Panc1 (cell line): ENCODE measurements around the gene ENPP6. TPM values are rescaled to one million over a fixed set of nuclear protein-coding genes. Genes with fewer than 3 reads are reported as not detected.

ENCODE experiments used
- ATAC-seq: fragments of 200-7000 bp; cut with Tn5 transposase; 2 replicates; pipeline ENCODE4 v1.9.1; 2020; ENCODE audit warnings: mild to moderate bottlenecking, moderate library complexity
- BruUV-seq: library from RNA; stranded (reverse); fragments of 400-500 nt; replicated peaks from 2 replicates; lab custom pipeline; 2021; lab: Mats Ljungman, UMichigan
- CTCF ChIA-PET: fragments of 300-600 bp; sonication (Branson Sonifier 250); formaldehyde crosslinking; loops from one replicate; lab custom pipeline; 2022; ENCODE audit warnings: antibody characterized with exemption; lab: Charles Lee
- POLR2A ChIA-PET: fragments of 300-600 bp; sonication (Branson Sonifier 250); formaldehyde crosslinking; loops from one replicate; lab custom pipeline; 2022; ENCODE audit warnings: antibody characterized with exemption; lab: Charles Lee
- DNase-seq: peaks from one replicate; pipeline ENCODE4 v3.0.0-alpha.2; 2010; ENCODE audit warnings: low read depth, low spot score
- H3K27ac ChIP-seq: 2 replicates; pipeline ENCODE4 v1.5.1; 2011; ENCODE audit warnings: mild to moderate bottlenecking, low read length, inconsistent platforms
- H3K27me3 ChIP-seq: fragments of 200-500 bp; sonication (Bioruptor generic); 2 replicates; pipeline ENCODE4 v1.6.0; 2014; ENCODE audit warnings: low read length, inconsistent platforms; ENCODE audit not compliant: control insufficient read depth, insufficient read depth
- H3K36me3 ChIP-seq: fragments of 200-500 bp; sonication (Bioruptor generic); 2 replicates; pipeline ENCODE4 v1.5.1; 2014; ENCODE audit warnings: inconsistent platforms, mild to moderate bottlenecking, low read length, moderate library complexity; ENCODE audit not compliant: control insufficient read depth, insufficient read depth
- H3K4me1 ChIP-seq: 2 replicates; pipeline ENCODE4 v1.5.1; 2011; ENCODE audit warnings: inconsistent platforms, mild to moderate bottlenecking, low read length, moderate library complexity; ENCODE audit not compliant: control insufficient read depth, insufficient read depth
- H3K4me3 ChIP-seq, 2 experiments: 2 replicates each; pipeline ENCODE4 v1.5.1; 2011 to 2012; ENCODE audit warnings: low read depth in 2 of 2, low read length in 2 of 2, mild to moderate bottlenecking in 2 of 2, inconsistent platforms in 1 of 2, moderate library complexity in 1 of 2
- H3K9me3 ChIP-seq: fragments of 200-500 bp; sonication (Bioruptor generic); 2 replicates; pipeline ENCODE4 v1.5.1; 2014; ENCODE audit warnings: low read depth, mild to moderate bottlenecking, inconsistent platforms, low read length, moderate library complexity; ENCODE audit not compliant: control insufficient read depth, insufficient read depth
- POLR2AphosphoS5 ChIP-seq: IDR thresholded peaks from 2 replicates; pipeline ENCODE4 v1.6.1; 2012; ENCODE audit warnings: mild to moderate bottlenecking, low read depth, low read length, moderate library complexity
- SIN3A ChIP-seq: IDR thresholded peaks from 2 replicates; pipeline ENCODE4 v1.6.1; 2012; ENCODE audit warnings: low read depth, mild to moderate bottlenecking, low read length, moderate library complexity, borderline replicate concordance; ENCODE audit not compliant: insufficient read depth
- TCF7L2 ChIP-seq: IDR thresholded peaks from 2 replicates; pipeline ENCODE4 v1.6.1; 2011; ENCODE audit warnings: mild to moderate bottlenecking, low read depth, low read length, inconsistent platforms
- in situ Hi-C: cut with HindIII; loops from 2 replicates; pipeline ENCODE4 v1.10.0; 2016; ENCODE audit warnings: low sequenced_read_pairs, low pct_unique_long_range_greater_than_20kb
- intact Hi-C: fragments of 100-400 bp; cut with micrococcal nuclease; formaldehyde crosslinking; loops from one replicate; pipeline ENCODE4 v1.10.0; 2022; ENCODE audit not compliant: unreplicated experiment
- total RNA-seq: library from RNA; stranded (reverse); gene quantifications from one replicate; pipeline ENCODE4 v1.2.1, GENCODE V29; 2021; ENCODE audit not compliant: unreplicated experiment
- TF ChIP-seq, protein P1 (sequence below), 2 experiments: IDR thresholded peaks; 2 replicates each; pipeline ENCODE4 v1.6.1; 2011 to 2012; ENCODE audit warnings: low read depth in 2 of 2, control low read depth in 1 of 2, low read length in 1 of 2, mild to moderate bottlenecking in 1 of 2, moderate library complexity in 1 of 2; ENCODE audit not compliant: insufficient read depth in 1 of 2
- TF ChIP-seq, protein P2 (sequence below): fragments of 450-650 bp; IDR thresholded peaks from 2 replicates; pipeline ENCODE4 v1.5.1; 2017; ENCODE audit warnings: mild to moderate bottlenecking

Gene ENPP6
- total RNA-seq, 1 experiment from 2014 or later: not detected

DNA sequence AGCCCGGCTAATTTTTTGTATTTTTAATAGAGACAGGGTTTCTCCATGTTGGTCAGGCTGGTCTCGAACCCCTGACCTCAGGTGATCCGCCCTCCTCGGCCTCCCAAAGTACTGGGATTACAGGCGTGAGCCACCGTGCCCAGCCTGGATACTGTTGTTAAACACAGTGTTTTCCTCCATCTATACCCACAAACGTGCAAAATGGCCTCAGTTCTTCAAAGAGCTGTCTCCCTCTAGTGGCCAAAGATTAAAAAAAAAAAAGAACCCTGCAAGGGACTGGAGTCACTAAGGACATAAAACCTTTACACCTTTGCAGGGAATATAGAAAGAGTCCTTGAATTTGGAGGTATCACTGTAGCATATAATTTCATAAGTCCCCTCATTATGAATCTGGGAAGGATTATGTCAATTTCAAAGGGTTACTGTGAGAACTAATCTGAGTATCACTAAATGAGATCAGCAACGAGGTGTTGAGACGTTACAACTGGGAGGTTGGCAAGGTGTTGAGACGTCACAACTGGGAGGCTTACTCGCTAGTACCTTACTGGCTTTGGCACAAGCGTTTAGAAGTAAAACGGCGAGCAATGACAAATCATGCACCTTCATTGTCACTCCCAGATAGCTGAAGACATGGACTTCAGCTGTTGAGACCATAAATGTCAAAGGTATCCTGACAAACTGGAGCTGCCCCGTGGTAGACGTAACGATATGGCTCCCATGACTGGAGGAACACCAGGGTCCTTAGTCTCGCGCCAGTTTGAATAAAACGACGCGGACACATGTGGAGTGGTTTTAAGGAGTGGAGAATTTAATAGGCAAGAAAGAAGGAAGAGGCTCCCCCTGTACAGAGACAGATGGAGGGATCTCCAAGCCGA is 33.4 kb upstream of the ENPP6 start:
- peak; percentile 72; the same call in 1 of the 2 replicates for ATAC-seq
- TF ChIP-seq, protein P1, sequence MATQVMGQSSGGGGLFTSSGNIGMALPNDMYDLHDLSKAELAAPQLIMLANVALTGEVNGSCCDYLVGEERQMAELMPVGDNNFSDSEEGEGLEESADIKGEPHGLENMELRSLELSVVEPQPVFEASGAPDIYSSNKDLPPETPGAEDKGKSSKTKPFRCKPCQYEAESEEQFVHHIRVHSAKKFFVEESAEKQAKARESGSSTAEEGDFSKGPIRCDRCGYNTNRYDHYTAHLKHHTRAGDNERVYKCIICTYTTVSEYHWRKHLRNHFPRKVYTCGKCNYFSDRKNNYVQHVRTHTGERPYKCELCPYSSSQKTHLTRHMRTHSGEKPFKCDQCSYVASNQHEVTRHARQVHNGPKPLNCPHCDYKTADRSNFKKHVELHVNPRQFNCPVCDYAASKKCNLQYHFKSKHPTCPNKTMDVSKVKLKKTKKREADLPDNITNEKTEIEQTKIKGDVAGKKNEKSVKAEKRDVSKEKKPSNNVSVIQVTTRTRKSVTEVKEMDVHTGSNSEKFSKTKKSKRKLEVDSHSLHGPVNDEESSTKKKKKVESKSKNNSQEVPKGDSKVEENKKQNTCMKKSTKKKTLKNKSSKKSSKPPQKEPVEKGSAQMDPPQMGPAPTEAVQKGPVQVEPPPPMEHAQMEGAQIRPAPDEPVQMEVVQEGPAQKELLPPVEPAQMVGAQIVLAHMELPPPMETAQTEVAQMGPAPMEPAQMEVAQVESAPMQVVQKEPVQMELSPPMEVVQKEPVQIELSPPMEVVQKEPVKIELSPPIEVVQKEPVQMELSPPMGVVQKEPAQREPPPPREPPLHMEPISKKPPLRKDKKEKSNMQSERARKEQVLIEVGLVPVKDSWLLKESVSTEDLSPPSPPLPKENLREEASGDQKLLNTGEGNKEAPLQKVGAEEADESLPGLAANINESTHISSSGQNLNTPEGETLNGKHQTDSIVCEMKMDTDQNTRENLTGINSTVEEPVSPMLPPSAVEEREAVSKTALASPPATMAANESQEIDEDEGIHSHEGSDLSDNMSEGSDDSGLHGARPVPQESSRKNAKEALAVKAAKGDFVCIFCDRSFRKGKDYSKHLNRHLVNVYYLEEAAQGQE (IDR thresholded peaks at IDR 0.05; ENCODE audit: insufficient read depth in 1 of 2, low read depth in 2 of 2, low read length in 1 of 2): no peak
- TF ChIP-seq, protein P2, sequence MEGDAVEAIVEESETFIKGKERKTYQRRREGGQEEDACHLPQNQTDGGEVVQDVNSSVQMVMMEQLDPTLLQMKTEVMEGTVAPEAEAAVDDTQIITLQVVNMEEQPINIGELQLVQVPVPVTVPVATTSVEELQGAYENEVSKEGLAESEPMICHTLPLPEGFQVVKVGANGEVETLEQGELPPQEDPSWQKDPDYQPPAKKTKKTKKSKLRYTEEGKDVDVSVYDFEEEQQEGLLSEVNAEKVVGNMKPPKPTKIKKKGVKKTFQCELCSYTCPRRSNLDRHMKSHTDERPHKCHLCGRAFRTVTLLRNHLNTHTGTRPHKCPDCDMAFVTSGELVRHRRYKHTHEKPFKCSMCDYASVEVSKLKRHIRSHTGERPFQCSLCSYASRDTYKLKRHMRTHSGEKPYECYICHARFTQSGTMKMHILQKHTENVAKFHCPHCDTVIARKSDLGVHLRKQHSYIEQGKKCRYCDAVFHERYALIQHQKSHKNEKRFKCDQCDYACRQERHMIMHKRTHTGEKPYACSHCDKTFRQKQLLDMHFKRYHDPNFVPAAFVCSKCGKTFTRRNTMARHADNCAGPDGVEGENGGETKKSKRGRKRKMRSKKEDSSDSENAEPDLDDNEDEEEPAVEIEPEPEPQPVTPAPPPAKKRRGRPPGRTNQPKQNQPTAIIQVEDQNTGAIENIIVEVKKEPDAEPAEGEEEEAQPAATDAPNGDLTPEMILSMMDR: peak; percentile 77
- intact Hi-C loops: no loop called here
- H3K27me3 ChIP-seq: no peaks in the 10 kb centered on the region
- H3K27ac ChIP-seq: no peak overlapping the region
- H3K9me3 ChIP-seq: no peaks in the 10 kb centered on the region
- POLR2A ChIA-PET: no interaction called here
- DNase-seq: no peak
- in situ Hi-C loops: no loop called here
- H3K36me3 ChIP-seq: no peaks in the 10 kb centered on the region
- no peaks in the 10 kb centered on the region for H3K4me1 ChIP-seq
- CTCF ChIA-PET: interaction anchor here (0.7 kb wide), 1 partner anchor 13 kb away, joined by 3 read pairs; no protein-coding TSS in a partner anchor
- H3K4me3 ChIP-seq: no peak overlapping the region
- no TSS peak for BruUV-seq

DNA sequence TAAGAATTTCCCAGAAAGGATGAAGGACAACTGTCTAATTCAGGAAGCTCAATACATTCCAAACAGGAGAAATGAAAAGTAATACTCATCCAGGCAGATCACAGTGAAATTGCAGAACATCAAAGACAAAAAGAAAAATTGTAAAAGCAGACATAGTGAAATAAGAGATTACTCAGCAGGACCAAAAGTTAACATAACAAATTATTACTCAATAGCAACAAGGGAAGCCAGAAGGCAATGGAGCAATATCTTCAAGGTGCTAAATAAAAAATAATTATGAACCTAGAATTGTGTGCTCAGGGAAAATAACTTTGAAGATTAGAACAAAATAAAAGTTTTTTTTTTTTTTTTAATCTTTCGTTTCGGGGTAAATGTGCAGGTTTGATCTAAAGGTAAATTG is 30.5 kb upstream of the ENPP6 start:
- ATAC-seq (no peak), DNase-seq (no peak)
- no TSS peak for BruUV-seq
- no peaks in the 10 kb centered on the region for H3K9me3 ChIP-seq
- H3K27me3 ChIP-seq: no peaks in the 10 kb centered on the region
- CTCF ChIA-PET: interaction anchor here (0.7 kb wide), 1 partner anchor 1832 kb away, joined by 3 read pairs; no protein-coding TSS in a partner anchor
- no peaks in the 10 kb centered on the region for H3K4me1 ChIP-seq
- TF ChIP-seq, protein P2: no peak
- TF ChIP-seq SIN3A: no peak
- no peak for TF ChIP-seq TCF7L2
- TF ChIP-seq, protein P1 (IDR thresholded peaks at IDR 0.05; ENCODE audit: insufficient read depth in 1 of 2, low read depth in 2 of 2, low read length in 1 of 2): no peak
- no peak for TF ChIP-seq POLR2AphosphoS5
- intact Hi-C loops: no loop called here
- H3K27ac ChIP-seq: no peak overlapping the region
- in situ Hi-C loops: no loop called here
- no peaks in the 10 kb centered on the region for H3K36me3 ChIP-seq
- no peak overlapping the region for H3K4me3 ChIP-seq
- POLR2A ChIA-PET: no interaction called here
